ENCODE measurements around the gene CLIC2.
"Not testable (repeated sequence)": the region's sequence is repeated elsewhere in the genome, so short reads cannot be mapped to it uniquely, and the experiment has no call there.

DNA sequence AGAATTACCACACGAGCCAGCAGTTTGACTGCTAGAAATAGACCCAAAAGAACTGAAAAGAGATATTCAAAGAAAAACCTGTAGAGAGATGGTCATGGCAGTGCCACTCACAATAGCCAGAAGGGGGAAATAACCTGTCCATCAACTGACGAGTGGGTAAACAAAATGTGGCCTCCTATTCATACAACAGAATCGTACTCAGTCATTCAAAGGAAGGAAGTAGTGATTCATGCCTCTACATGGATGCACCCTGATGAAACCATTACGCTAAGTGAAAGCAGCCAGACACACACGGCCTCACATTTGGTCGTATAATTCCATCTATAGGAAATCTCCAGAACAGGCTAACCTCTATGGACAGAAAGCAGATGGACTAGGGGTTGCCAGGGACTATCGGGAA lies 45.4 kb upstream of the CLIC2 start:
- TF ChIP-seq, protein P1, sequence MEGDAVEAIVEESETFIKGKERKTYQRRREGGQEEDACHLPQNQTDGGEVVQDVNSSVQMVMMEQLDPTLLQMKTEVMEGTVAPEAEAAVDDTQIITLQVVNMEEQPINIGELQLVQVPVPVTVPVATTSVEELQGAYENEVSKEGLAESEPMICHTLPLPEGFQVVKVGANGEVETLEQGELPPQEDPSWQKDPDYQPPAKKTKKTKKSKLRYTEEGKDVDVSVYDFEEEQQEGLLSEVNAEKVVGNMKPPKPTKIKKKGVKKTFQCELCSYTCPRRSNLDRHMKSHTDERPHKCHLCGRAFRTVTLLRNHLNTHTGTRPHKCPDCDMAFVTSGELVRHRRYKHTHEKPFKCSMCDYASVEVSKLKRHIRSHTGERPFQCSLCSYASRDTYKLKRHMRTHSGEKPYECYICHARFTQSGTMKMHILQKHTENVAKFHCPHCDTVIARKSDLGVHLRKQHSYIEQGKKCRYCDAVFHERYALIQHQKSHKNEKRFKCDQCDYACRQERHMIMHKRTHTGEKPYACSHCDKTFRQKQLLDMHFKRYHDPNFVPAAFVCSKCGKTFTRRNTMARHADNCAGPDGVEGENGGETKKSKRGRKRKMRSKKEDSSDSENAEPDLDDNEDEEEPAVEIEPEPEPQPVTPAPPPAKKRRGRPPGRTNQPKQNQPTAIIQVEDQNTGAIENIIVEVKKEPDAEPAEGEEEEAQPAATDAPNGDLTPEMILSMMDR (IDR thresholded peaks at IDR 0.05): not testable (repeated sequence)
- TF ChIP-seq POLR2A (IDR thresholded peaks at IDR 0.05): not testable (repeated sequence)

Measured in esophagus squamous epithelium (tissue), 4 donors.